Ishikawa (cell line): ENCODE measurements around the gene CSHL1.

Experiments used
- CEBPB ChIP-seq: IDR thresholded peaks from 2 replicates; pipeline ENCODE4 v1.6.1; 2012
- CREB1 ChIP-seq: IDR thresholded peaks from 2 replicates; pipeline ENCODE4 v1.6.1; 2012; ENCODE audit warnings: low read depth
- EGR1 ChIP-seq: IDR thresholded peaks from 2 replicates; pipeline ENCODE4 v1.6.1; 2012
- EP300 ChIP-seq: IDR thresholded peaks from 2 replicates; pipeline ENCODE4 v1.6.1; 2012; ENCODE audit warnings: borderline replicate concordance
- FOXM1 ChIP-seq: IDR thresholded peaks from 2 replicates; pipeline ENCODE4 v1.6.1; 2012; ENCODE audit warnings: low read depth, borderline replicate concordance
- MAX ChIP-seq: IDR thresholded peaks from 2 replicates; pipeline ENCODE4 v1.6.1; 2012
- NFIC ChIP-seq: IDR thresholded peaks from 2 replicates; pipeline ENCODE4 v1.6.1; 2012
- RAD21 ChIP-seq: IDR thresholded peaks from 2 replicates; pipeline ENCODE4 v1.6.1; 2012; ENCODE audit warnings: low read depth
- REST ChIP-seq: IDR thresholded peaks from 2 replicates; pipeline ENCODE4 v1.6.1; 2012; ENCODE audit warnings: low read depth, mild to moderate bottlenecking
- TAF1 ChIP-seq: IDR thresholded peaks from 2 replicates; pipeline ENCODE4 v1.6.1; 2012; ENCODE audit warnings: low read depth, mild to moderate bottlenecking
- TCF12 ChIP-seq: IDR thresholded peaks from 2 replicates; pipeline ENCODE4 v1.6.1; 2012; ENCODE audit warnings: low read depth
- TEAD4 ChIP-seq: IDR thresholded peaks from 2 replicates; pipeline ENCODE4 v1.6.1; 2012
- USF1 ChIP-seq: IDR thresholded peaks from 2 replicates; pipeline ENCODE4 v1.6.1; 2012
- YY1 ChIP-seq: IDR thresholded peaks from 2 replicates; pipeline ENCODE4 v1.6.1; 2012; ENCODE audit warnings: low read depth
- ZBTB7A ChIP-seq: IDR thresholded peaks from 2 replicates; pipeline ENCODE4 v1.6.1; 2012; ENCODE audit warnings: low read depth

Gene CSHL1

GRCh38 chr17:63937920-63938319 is 26.9 kb upstream of the CSHL1 start:
- TF ChIP-seq TCF12 (no peak), MAX (no peak), NFIC (no peak), TAF1 (no peak), ZBTB7A (no peak), EP300 (no peak), EGR1 (no peak), CEBPB (no peak), FOXM1 (no peak), TEAD4 (no peak), REST (no peak), USF1 (no peak), RAD21 (no peak), YY1 (no peak), CREB1 (no peak)

DNA sequence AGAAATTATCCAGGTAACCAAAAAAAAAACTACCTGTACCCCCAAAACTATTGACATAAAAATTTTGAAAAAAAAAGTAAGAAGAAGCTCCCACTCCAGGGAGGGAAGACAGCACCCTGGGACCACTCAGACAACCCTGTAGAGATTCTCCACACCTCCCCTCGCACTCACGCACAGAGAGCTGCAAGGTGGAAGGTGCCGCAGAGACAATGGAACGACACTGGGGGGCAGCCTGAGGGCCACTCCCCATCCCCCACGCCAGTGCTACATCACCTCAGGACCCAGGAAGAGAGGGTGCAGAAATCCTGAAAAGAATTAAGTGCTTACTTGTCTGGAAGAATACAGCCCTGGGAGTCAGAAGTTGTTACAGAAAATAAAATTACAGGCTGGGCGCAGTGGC is 26.3 kb upstream of the CSHL1 start:
- TF ChIP-seq REST, result no peak
- no peak for TF ChIP-seq NFIC
- no peak for TF ChIP-seq RAD21
- TF ChIP-seq TAF1, result no peak

- TF ChIP-seq USF1 (no peak), TEAD4 (no peak)
These were observed 23.4 kb upstream of the CSHL1 start for GRCh38 chr17:63934183-63935112.

- TF ChIP-seq ZBTB7A, result no peak
- TF ChIP-seq CEBPB, result no peak
- no peak for TF ChIP-seq NFIC
- no peak for TF ChIP-seq EP300
- no peak for TF ChIP-seq USF1
- TF ChIP-seq FOXM1, result no peak
- no peak for TF ChIP-seq TEAD4
- TF ChIP-seq YY1, result no peak
- no peak for TF ChIP-seq TAF1
- TF ChIP-seq MAX, result no peak
- TF ChIP-seq TCF12, result no peak
- no peak for TF ChIP-seq EGR1
- no peak for TF ChIP-seq RAD21
- TF ChIP-seq CREB1, result no peak
These were observed 22.5 kb upstream of the CSHL1 start for GRCh38 chr17:63933598-63933997.

DNA sequence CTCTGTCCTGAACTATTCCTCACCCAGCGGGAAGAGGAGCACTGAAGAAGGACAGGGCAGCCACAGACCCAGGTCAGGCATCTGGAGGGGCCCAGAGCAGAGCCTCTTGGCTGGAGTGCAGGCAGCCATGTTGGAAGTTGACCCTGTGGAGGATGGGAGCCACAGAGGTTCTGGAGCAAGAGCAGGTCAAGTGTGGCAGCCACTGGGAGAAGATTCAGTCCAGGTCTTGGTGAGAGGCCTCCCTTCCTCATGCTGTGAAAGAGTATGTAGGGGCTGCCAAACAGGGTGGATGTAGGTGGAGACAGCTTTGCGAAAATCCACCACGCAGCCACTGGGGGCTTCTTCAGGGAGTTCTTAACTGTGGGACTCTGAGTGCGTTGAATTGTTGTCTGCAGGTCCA is 21.7 kb upstream of the CSHL1 start:
- no peak for TF ChIP-seq EGR1
- TF ChIP-seq TCF12, result no peak
- no peak for TF ChIP-seq CREB1
- no peak for TF ChIP-seq REST
- TF ChIP-seq FOXM1, result no peak
